Esophagus muscularis mucosa (tissue), 4 donors: ENCODE data around the gene IQCH. TPM values are rescaled to one million over a fixed set of nuclear protein-coding genes. Genes with fewer than 3 reads are reported as not detected.

Source experiments
- DNase-seq: peaks from one replicate; pipeline ENCODE4 v3.0.0-alpha.2; 2017; ENCODE audit errors: extremely low spot score
- H3K27ac ChIP-seq, 4 donors: fragments of 200-600 bp; sonication (generic); replicated peaks in 1 of 4; 1 replicate in 3 of 4; 2 replicates in 1 of 4; pipeline ENCODE4 v1.5.1; 2016 to 2019; ENCODE audit warnings: mild to moderate bottlenecking in 1 of 4
- H3K27me3 ChIP-seq, 4 donors: fragments of 200-600 bp; sonication (generic); one replicate each; pipeline versions ENCODE4 v1.5.1 to v1.6.0; 2016 to 2019
- H3K36me3 ChIP-seq, 4 donors: fragments of 200-600 bp; sonication (generic); one replicate each; pipeline ENCODE4 v1.5.1; 2016 to 2019
- H3K4me1 ChIP-seq, 4 donors: fragments of 200-600 bp; sonication (generic); one replicate each; pipeline ENCODE4 v1.5.1; 2016 to 2019
- H3K4me3 ChIP-seq, 4 donors: fragments of 200-600 bp; sonication (generic); 1 replicate in 2 of 4; 2 replicates in 2 of 4; pipeline ENCODE4 v1.5.1; 2016 to 2019; ENCODE audit warnings: mild to moderate bottlenecking in 4 of 4, moderate library complexity in 1 of 4
- H3K9me3 ChIP-seq, 4 donors: fragments of 200-600 bp; sonication (generic); 1 replicate in 3 of 4; 2 replicates in 1 of 4; pipeline ENCODE4 v1.5.1; 2016 to 2019
- EP300 ChIP-seq: sonication (generic); formaldehyde crosslinking; IDR thresholded peaks from one replicate; pipeline ENCODE4 v1.6.1; 2017; ENCODE audit warnings: antibody characterized with exemption
- POLR2A ChIP-seq: fragments of 450-650 bp; IDR thresholded peaks from one replicate; pipeline ENCODE4 v1.6.1; 2017; ENCODE audit warnings: antibody characterized with exemption, moderate library complexity, mild to moderate bottlenecking, low read depth
- POLR2AphosphoS5 ChIP-seq, 2 donors: sonication (generic); formaldehyde crosslinking; IDR thresholded peaks; one replicate each; pipeline ENCODE4 v1.6.1; 2017; ENCODE audit warnings: antibody characterized with exemption in 2 of 2
- WGBS: methylation state at CpG from one replicate; pipeline ENCODE4 v1.1.5; 2018; 5-methylcytosine and 5-hydroxymethylcytosine counted together
- intact Hi-C: fragments of 100-400 bp; cut with DNase I; formaldehyde crosslinking; loops from one replicate; pipeline ENCODE4 v1.15.1; 2023
- total RNA-seq, 4 donors: library from RNA; depleted of rRNA; stranded (reverse); fragments of >200 nt; gene quantifications; one replicate each; pipeline versions ENCODE4 v1.1.0 to v1.2.1, GENCODE V29; 2016
- TF ChIP-seq, protein P1 (sequence below), 3 experiments: fragments of 200-600 bp in 2 of 3; fragments of 450-650 bp in 1 of 3; sonication (generic) in 2 of 3; IDR thresholded peaks; one replicate each; pipeline ENCODE4 v1.5.1; 2017 to 2019; ENCODE audit warnings: antibody characterized with exemption in 3 of 3, mild to moderate bottlenecking in 2 of 3, moderate library complexity in 1 of 3

Gene IQCH
- total RNA-seq, 4 donors from 2014 or later, result 0.58 to 2.4 (median 1.2) TPM

DNA sequence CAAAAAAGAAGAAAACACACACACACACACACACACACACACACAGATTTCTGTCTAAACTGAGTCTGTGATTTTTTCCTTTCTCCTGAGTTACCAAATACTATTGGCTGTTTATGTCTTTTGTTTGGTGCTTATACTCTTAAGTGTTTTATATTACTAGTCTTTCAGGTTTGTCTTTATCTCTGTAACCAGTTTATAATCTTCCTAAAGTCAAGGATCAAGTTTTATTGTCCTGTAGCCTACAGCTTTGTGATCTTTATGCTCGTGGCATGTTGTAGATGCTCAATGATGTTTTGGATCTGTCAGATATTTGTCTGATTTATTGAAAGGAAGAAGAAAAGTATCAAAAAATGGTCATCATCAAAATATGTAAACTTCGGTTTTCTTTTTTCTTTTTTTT, 292.5 kb downstream of the IQCH start:
- H3K36me3 ChIP-seq, result peaks cover 0 to 23% (median 9%) of the 10 kb centered on the region in 4 donors

DNA sequence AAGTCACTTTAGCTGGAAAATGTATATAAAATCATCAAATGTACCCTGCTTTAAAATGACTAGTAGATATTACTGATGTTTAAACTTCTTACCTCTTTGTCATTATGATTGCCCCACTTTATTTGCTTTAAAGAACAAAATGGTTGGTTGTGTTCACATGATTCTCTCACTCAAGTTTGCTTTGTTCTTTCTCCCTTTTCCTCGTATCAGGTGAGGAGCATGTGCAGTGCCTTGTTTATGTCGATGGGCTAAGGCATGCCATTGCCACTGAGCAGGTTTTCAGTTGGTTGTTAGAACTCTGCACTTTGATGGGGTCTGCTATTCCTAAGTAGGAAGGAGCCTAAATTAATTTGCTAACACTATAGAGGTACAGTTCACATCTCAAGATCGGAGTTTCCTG, 293.2 kb downstream of the IQCH start:
- Histone ChIP-seq H3K27me3 (no peaks in the 10 kb centered on the region), H3K4me3 (no peak overlapping the region), H3K36me3 (peaks cover 0 to 23% (median 12%) of the 10 kb centered on the region in 4 donors), H3K27ac (peak overlapping the region in 2 of 4 donors; percentile 29 to 40), H3K9me3 (no peaks in the 10 kb centered on the region), H3K4me1 (peaks cover 27 to 64% (median 38%) of the 10 kb centered on the region in 4 donors)
- TF ChIP-seq, protein P1, sequence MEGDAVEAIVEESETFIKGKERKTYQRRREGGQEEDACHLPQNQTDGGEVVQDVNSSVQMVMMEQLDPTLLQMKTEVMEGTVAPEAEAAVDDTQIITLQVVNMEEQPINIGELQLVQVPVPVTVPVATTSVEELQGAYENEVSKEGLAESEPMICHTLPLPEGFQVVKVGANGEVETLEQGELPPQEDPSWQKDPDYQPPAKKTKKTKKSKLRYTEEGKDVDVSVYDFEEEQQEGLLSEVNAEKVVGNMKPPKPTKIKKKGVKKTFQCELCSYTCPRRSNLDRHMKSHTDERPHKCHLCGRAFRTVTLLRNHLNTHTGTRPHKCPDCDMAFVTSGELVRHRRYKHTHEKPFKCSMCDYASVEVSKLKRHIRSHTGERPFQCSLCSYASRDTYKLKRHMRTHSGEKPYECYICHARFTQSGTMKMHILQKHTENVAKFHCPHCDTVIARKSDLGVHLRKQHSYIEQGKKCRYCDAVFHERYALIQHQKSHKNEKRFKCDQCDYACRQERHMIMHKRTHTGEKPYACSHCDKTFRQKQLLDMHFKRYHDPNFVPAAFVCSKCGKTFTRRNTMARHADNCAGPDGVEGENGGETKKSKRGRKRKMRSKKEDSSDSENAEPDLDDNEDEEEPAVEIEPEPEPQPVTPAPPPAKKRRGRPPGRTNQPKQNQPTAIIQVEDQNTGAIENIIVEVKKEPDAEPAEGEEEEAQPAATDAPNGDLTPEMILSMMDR (IDR thresholded peaks at IDR 0.05), result no peak
- no peak for TF ChIP-seq EP300
- intact Hi-C loops, result loop anchor here (10.0 kb wide), 1 partner anchor 287 kb away; no protein-coding TSS in a partner anchor
- 76% methylated on average over 3 of the region's 3 CpGs for WGBS
- no peak for DNase-seq

More for the DNA sequence above, 292.5 kb downstream of the IQCH start:
- peaks cover 27 to 65% (median 38%) of the 10 kb centered on the region in 4 donors for H3K4me1 ChIP-seq
- WGBS, result 86% methylated on average over 2 of the region's 2 CpGs
- no peak overlapping the region for H3K4me3 ChIP-seq
- H3K27me3 ChIP-seq, result no peaks in the 10 kb centered on the region
- H3K27ac ChIP-seq, result no peak overlapping the region
- TF ChIP-seq, protein P1 (IDR thresholded peaks at IDR 0.05), result no peak
- TF ChIP-seq POLR2A, result no peak
- TF ChIP-seq EP300, result no peak
- no peak for TF ChIP-seq POLR2AphosphoS5 (IDR thresholded peaks at IDR 0.05)
- DNase-seq, result no peak
- H3K9me3 ChIP-seq, result no peaks in the 10 kb centered on the region
- intact Hi-C loops, result loop anchor here (10.0 kb wide), 1 partner anchor 288 kb away; no protein-coding TSS in a partner anchor

DNA sequence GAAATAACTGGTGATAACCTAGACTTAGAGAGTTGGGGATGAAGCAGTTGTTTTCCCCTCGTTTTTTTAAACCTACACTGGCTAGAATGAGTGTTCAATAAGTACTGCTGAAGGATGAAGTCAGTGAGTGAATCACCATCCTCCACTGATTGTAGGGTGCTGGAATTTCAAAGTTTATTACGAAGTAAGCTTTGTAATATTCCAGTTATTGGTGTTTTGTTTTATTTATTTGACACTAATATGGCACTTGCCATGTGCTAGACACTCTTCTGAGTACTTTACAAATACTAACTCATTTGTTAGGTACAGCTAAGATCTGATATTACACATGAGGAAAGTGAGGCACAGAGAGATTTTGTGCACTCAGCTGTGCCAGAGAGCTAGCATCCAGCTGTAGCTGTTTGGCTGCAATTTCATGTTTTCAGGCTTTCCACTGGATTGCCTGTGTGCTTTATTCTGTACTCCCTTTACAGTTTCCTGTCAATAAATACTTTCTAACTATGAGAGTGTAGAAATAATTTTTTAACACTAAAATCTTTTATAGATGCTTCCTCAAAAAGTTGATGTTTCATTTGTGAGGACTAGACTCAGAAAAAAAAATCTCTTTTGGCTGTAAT, 293.8 kb downstream of the IQCH start:
- WGBS, result 48% methylated on average over 2 of the region's 2 CpGs
- intact Hi-C loops, result loop anchor here (10.0 kb wide), 1 partner anchor 286 kb away; no protein-coding TSS in a partner anchor
- peaks cover 0 to 23% (median 14%) of the 10 kb centered on the region in 4 donors for H3K36me3 ChIP-seq
- H3K4me3 ChIP-seq, result no peak overlapping the region
- TF ChIP-seq POLR2AphosphoS5 (IDR thresholded peaks at IDR 0.05), result no peak
- TF ChIP-seq POLR2A, result no peak
- no peak for TF ChIP-seq EP300
- TF ChIP-seq, protein P1 (IDR thresholded peaks at IDR 0.05), result no peak
- no peak for DNase-seq
- H3K27ac ChIP-seq, result peak overlapping the region in 2 of 4 donors; percentile 29 to 40
- no peaks in the 10 kb centered on the region for H3K27me3 ChIP-seq
- H3K9me3 ChIP-seq, result no peaks in the 10 kb centered on the region
- H3K4me1 ChIP-seq, result peaks cover 25 to 59% (median 34%) of the 10 kb centered on the region in 4 donors

DNA sequence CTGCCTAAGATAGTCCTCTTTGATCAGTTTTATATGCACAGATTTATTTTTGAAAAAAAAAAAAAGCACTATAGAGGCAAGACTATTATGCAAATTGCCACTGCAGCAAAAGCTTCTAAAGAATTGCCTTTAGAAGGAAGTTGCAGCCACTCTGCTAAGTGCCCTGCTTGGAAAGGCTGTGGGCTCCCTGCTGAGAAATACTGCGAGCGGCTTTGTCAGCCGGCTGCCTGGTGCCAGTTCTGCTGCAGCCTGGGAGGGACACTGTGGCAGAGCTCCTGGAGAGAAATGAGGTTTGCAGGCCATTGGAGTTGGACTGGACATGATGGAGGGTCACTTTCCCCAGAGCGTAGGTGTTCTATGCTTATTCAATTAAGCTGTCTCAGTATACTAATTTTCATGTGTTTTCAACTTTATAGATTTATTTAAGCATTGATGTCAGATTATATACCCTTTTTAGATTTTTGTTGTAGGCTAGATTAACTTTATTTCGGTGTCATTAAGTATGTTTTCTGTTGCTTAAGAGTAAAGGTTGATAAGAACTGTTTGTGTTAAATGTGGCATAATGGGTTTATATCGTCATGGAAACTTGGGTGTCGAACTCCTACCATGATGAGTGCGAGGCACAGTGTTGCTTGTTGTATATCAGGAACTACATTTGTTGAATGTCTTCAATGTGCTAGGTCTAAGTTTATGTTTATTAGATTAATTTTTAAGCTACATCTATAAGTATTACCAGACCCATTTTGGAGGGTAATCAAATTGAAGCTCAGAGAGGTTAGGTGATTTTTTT, 294.5 kb downstream of the IQCH start:
- WGBS, result 74% methylated on average over 8 of the region's 8 CpGs
- Histone ChIP-seq H3K27ac (peak overlapping the region in 1 of 4 donors; percentile 29), H3K4me1 (peaks cover 18 to 52% (median 27%) of the 10 kb centered on the region in 4 donors), H3K27me3 (no peaks in the 10 kb centered on the region), H3K4me3 (no peak overlapping the region), H3K9me3 (no peaks in the 10 kb centered on the region), H3K36me3 (peaks cover 0 to 23% (median 14%) of the 10 kb centered on the region in 4 donors)
- TF ChIP-seq POLR2AphosphoS5 (IDR thresholded peaks at IDR 0.05) (no peak), POLR2A (no peak), EP300 (no peak)
- TF ChIP-seq, protein P1 (IDR thresholded peaks at IDR 0.05), result no peak
- intact Hi-C loops, result loop anchor here (10.0 kb wide), 1 partner anchor 286 kb away; no protein-coding TSS in a partner anchor
- no peak for DNase-seq
